Colonic mucosa (tissue), 4 donors: ENCODE results near the gene CREBL2. TPM values are rescaled to one million over a fixed set of nuclear protein-coding genes. Genes with fewer than 3 reads are reported as not detected.
A peak's percentile ranks its signal among the peaks of the same experiment; 100 is the strongest.
"Not testable (repeated sequence)": the region's sequence is repeated elsewhere in the genome, so short reads cannot be mapped to it uniquely, and the experiment has no call there.

ENCODE experiments used
- DNase-seq: peaks from one replicate; pipeline ENCODE4 v3.0.0-alpha.2; 2020
- H3K27ac ChIP-seq: fragments of 200-600 bp; one replicate; pipeline ENCODE4 v1.8.0; 2021
- H3K27me3 ChIP-seq: fragments of 200-600 bp; one replicate; pipeline ENCODE4 v1.8.0; 2021
- H3K36me3 ChIP-seq: fragments of 200-600 bp; one replicate; pipeline ENCODE4 v1.8.0; 2021
- H3K4me1 ChIP-seq: fragments of 200-600 bp; one replicate; pipeline ENCODE4 v1.8.0; 2021; ENCODE audit warnings: mild to moderate bottlenecking
- H3K4me3 ChIP-seq: fragments of 200-600 bp; one replicate; pipeline ENCODE4 v1.8.0; 2021
- H3K9ac ChIP-seq, 2 donors: one replicate each; pipeline ENCODE4 v1.7.0; 2013; ENCODE audit warnings: control low read depth in 2 of 2, low read depth in 2 of 2, low read length in 2 of 2
- H3K9me3 ChIP-seq: fragments of 200-600 bp; one replicate; pipeline ENCODE4 v1.8.0; 2021
- intact Hi-C: fragments of 100-400 bp; cut with DNase I; formaldehyde crosslinking; loops from one replicate; pipeline ENCODE4 v1.14.1; 2022
- total RNA-seq, 2 donors: library from RNA; stranded (reverse); fragmentation: NEBNext Ultra II Directional in 1 of 2; extraction: Animal tissue kit (Norgen Biotek cat#: 25700) in 1 of 2; gene quantifications; one replicate each; pipeline ENCODE4 v1.2.1, GENCODE V29; 2021
- TF ChIP-seq, protein P1 (sequence below): fragments of 200-600 bp; IDR thresholded peaks from one replicate; pipeline ENCODE4 v1.8.0; 2022; ENCODE audit warnings: antibody characterized with exemption, mild to moderate bottlenecking
- donor health status: healthy.
- donor health status: DM: no; HTN: no; CAD: no.
- donor health status: DM: no; HTN: no; CAD: no.

The CREBL2 gene
- total RNA-seq, 2 donors from 2014 or later = 18.6 to 28.9 TPM

DNA sequence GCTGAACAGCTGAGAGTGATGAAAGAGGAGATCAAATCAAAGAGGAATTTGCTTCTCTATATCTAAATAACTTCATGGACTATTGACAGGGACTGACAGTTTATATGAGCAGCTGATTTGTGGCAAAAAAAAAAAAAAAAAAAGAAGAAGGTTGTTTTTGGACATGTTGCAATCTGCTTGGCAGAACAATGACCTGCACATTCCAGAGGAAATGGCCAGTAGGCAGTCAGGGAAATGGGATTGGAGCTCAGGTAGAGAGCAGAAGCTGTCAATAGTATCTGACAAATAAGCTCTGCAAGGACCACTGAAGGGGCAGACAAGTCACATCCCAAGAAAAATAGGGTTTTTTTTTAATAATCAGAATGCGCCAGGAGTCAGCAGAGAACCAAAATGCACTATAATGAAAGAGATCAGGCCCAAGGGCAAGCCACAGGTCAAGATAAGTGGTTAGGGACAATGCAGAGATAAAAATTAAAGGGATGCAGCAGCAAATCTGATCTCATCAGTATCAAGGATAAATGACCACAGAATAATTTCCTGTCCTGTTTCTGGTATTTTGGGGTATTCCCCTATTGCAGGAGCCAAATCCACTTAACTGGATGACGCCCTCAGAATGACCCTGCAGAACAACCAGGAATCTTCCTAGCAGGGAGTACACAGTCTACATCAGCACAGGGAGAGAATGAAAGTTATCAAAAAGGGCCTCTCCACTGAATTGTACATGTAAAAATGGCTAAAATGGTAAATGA lies 26.4 kb upstream of the CREBL2 start:
- Histone ChIP-seq H3K9me3 (no peaks in the 10 kb centered on the region), H3K9ac (no peak overlapping the region), H3K4me3 (no peak overlapping the region), H3K4me1 (peaks cover 5% of the 10 kb centered on the region), H3K27ac (no peak overlapping the region), H3K36me3 (no peaks in the 10 kb centered on the region), H3K27me3 (no peaks in the 10 kb centered on the region)
- intact Hi-C loops = no loop called here
- DNase-seq = no peak
- TF ChIP-seq, protein P1, sequence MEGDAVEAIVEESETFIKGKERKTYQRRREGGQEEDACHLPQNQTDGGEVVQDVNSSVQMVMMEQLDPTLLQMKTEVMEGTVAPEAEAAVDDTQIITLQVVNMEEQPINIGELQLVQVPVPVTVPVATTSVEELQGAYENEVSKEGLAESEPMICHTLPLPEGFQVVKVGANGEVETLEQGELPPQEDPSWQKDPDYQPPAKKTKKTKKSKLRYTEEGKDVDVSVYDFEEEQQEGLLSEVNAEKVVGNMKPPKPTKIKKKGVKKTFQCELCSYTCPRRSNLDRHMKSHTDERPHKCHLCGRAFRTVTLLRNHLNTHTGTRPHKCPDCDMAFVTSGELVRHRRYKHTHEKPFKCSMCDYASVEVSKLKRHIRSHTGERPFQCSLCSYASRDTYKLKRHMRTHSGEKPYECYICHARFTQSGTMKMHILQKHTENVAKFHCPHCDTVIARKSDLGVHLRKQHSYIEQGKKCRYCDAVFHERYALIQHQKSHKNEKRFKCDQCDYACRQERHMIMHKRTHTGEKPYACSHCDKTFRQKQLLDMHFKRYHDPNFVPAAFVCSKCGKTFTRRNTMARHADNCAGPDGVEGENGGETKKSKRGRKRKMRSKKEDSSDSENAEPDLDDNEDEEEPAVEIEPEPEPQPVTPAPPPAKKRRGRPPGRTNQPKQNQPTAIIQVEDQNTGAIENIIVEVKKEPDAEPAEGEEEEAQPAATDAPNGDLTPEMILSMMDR = no peak

DNA sequence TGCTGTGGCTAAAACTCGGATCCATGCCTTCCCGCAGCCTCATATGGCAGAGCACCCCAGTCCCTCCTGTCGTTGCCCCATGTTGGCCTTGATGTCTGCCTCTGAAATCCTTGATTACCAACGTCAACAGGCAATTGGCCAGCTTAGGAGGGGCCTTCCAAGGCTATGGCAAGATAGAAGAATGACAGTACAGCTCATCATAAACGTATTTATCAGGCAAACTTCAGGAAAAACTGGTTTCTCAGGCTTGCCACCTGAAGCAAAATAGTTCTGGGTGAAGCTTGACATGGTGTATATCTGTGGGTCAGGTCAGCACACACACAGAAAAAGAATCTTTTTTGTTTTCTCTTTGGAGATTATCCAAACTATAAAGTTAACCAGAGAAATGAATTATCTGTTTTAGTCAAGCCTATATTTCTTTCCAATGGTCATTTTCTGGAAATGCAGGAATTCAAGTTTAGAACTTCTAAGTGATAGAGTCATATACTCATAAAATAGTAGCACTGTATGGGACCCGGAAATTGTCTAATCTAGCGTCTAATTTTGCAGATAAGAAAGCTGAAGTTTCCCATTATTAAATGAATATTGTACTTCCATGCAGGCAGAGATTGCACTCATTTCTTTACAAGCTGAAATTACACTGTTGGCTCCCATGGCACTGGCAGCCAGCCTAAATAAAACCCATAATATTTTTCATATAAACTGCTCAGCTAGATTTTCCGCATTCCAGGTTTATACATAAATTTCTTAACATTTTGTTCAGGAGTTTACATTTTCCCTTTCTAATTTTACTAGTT lies 24.6 kb upstream of the CREBL2 start:
- no peak overlapping the region for H3K4me3 ChIP-seq
- intact Hi-C loops = no loop called here
- H3K27me3 ChIP-seq = no peaks in the 10 kb centered on the region
- peaks cover 5% of the 10 kb centered on the region for H3K4me1 ChIP-seq
- H3K9me3 ChIP-seq = no peaks in the 10 kb centered on the region
- peak overlapping the region; percentile 49 for H3K27ac ChIP-seq
- TF ChIP-seq, protein P1 = no peak
- no peaks in the 10 kb centered on the region for H3K36me3 ChIP-seq
- DNase-seq = peak; percentile 57
- peak overlapping the region in 1 of 2 donors; percentile 21 for H3K9ac ChIP-seq

DNA sequence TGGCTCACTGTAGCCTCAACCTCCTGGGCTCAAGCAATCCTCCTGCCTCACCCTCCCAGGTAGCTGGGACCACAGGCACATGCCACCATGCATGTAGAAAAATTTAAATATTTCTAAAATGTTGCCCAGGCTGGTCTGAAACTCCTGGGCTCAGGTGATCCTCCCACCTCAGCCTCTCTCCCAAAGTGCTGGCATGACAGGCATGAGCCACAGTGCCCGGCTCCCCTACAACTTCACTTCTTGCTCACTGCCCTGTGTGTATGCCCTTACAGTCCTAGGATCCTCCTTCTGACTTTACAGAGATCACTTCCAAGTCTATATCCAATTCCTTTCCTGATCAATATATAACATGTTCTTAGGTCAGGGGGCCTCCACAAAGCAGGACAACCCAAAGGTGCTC lies 23.8 kb upstream of the CREBL2 start:
- DNase-seq = no peak
- Histone ChIP-seq H3K4me1 (peaks cover 5% of the 10 kb centered on the region), H3K27me3 (no peaks in the 10 kb centered on the region), H3K36me3 (no peaks in the 10 kb centered on the region), H3K9me3 (no peaks in the 10 kb centered on the region), H3K27ac (no peak overlapping the region), H3K9ac (peak overlapping the region; percentile 7 to 24), H3K4me3 (no peak overlapping the region)
- TF ChIP-seq, protein P1 = no peak
- intact Hi-C loops = no loop called here

GRCh38 chr12:12588436-12588835 lies 23.2 kb upstream of the CREBL2 start:
- intact Hi-C loops, H3K27me3 ChIP-seq, DNase-seq, H3K4me3 ChIP-seq, H3K4me1 ChIP-seq, H3K27ac ChIP-seq, H3K9me3 ChIP-seq, H3K36me3 ChIP-seq: not testable (repeated sequence)
- H3K9ac ChIP-seq = peak overlapping the region in 1 of 2 donors; percentile 24

GRCh38 chr12:12590961-12591360 lies 20.7 kb upstream of the CREBL2 start:
- Histone ChIP-seq H3K27ac (no peak overlapping the region), H3K4me3 (no peak overlapping the region), H3K36me3 (no peaks in the 10 kb centered on the region), H3K27me3 (no peaks in the 10 kb centered on the region), H3K9ac (no peak overlapping the region), H3K9me3 (no peaks in the 10 kb centered on the region), H3K4me1 (peaks cover 5% of the 10 kb centered on the region)
- no peak for DNase-seq
- intact Hi-C loops = no loop called here
- TF ChIP-seq, protein P1 = no peak

GRCh38 chr12:12592930-12593329 lies 18.7 kb upstream of the CREBL2 start:
- no peaks in the 10 kb centered on the region for H3K9me3 ChIP-seq
- intact Hi-C loops = no loop called here
- DNase-seq = no peak
- H3K36me3 ChIP-seq = no peaks in the 10 kb centered on the region
- TF ChIP-seq, protein P1 = no peak
- no peak overlapping the region for H3K27ac ChIP-seq
- H3K9ac ChIP-seq = no peak overlapping the region
- no peaks in the 10 kb centered on the region for H3K27me3 ChIP-seq
- H3K4me3 ChIP-seq = no peak overlapping the region
- H3K4me1 ChIP-seq = no peaks in the 10 kb centered on the region

GRCh38 chr12:12595929-12596328 lies 15.7 kb upstream of the CREBL2 start:
- H3K27ac ChIP-seq, DNase-seq, H3K4me3 ChIP-seq, intact Hi-C loops, H3K36me3 ChIP-seq, H3K4me1 ChIP-seq, H3K9me3 ChIP-seq, H3K9ac ChIP-seq, H3K27me3 ChIP-seq: not testable (repeated sequence)

DNA sequence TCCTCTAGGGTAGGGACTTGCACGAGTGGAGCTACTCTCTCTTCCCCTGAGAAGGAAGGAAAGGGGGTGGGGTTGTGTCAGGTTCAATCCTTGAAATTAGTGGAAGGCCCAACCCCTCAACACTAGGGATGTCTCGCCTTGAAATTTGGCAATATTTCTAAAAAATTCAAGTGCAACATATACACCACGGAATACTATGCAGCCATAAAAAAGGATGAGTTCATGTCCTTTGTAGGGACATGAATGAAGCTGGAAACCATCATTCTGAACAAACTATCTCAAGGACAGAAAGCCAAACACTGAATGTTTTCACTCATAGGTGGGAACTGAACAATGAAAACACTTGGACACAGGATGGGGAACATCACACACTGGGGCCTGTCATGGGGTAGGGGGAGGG lies 15.1 kb upstream of the CREBL2 start:
- H3K9me3 ChIP-seq, DNase-seq, H3K27me3 ChIP-seq, H3K4me3 ChIP-seq, H3K4me1 ChIP-seq, H3K36me3 ChIP-seq, H3K9ac ChIP-seq, intact Hi-C loops: not testable (repeated sequence)
- peak overlapping the region; percentile 67 for H3K27ac ChIP-seq
